ENCODE results near the gene SPEF2. TPM values are rescaled to one million over a fixed set of nuclear protein-coding genes. Genes with fewer than 3 reads are reported as not detected.

Gene SPEF2
- total and polyA plus RNA-seq, 9 of the 15 experiments (the other 6 are each of a cell fraction or from before 2014, with no cell fraction given), result 0.11 to 0.62 (median 0.20) TPM; not detected in 2

DNA sequence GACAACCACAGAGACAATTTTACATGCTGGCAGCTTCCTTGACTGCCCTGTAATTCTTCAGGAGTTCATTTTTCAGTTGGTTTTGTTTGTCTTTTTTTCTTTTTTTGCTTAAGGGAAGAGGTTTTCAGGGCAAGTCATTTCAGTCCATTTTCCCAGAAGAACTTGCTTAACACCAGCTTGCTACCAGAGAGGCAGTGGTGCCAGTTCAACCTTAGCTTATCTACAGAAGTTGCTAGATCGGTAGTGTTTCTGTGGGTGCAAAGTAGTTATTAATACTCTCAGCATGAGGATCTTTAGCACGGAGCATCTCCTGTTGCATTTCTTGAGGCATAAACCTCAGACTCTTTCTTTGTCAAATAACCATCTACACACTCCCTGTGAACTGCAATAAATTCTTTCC lies 1.1 kb downstream of the SPEF2 start:
- WGBS (ENCODE audit: insufficient coverage, low coverage, missing lambda C conversion rate), result 3% methylated on average over 2 of the region's 2 CpGs
- Histone ChIP-seq H2AFZ (ENCODE audit: low read depth, low read length) (no peak overlapping the region), H3K4me1 (replicated peaks in 1 of 2; ENCODE audit: control insufficient read depth in 2 of 2, insufficient read depth in 2 of 2, low read length in 2 of 2) (peaks cover 0 to 4% of the 10 kb centered on the region in 2 experiments; a peak in 1 of 5 replicates), H4K20me1 (replicated peaks; ENCODE audit: control insufficient read depth, insufficient read depth, low read length) (no peaks in the 10 kb centered on the region), H3K9me1 (ENCODE audit: control insufficient read depth, insufficient read depth, low read length) (no peaks in the 10 kb centered on the region), H3K9ac (ENCODE audit: insufficient read depth in 1 of 2, low read depth in 2 of 2, low read length in 2 of 2) (no peak overlapping the region), H3K4me3 (no peak overlapping the region), H3K9me3 (replicated peaks; ENCODE audit: control insufficient read depth, insufficient read depth, low read depth, low read length) (no peaks in the 10 kb centered on the region), H3K79me2 (ENCODE audit: control insufficient read depth, insufficient read depth, low read length) (no peaks in the 10 kb centered on the region), H3K36me3 (ENCODE audit: control insufficient read depth, insufficient read depth, low read length) (no peaks in the 10 kb centered on the region), H3K27me3 (ENCODE audit: control insufficient read depth in 2 of 2, insufficient read depth in 2 of 2, low read length in 2 of 2) (no peaks in the 10 kb centered on the region), H3K4me2 (ENCODE audit: insufficient read depth, low read length) (no peak overlapping the region), H3K27ac (ENCODE audit: extremely low read depth, low read depth, low read length) (no peak overlapping the region)
- DNase-seq (ENCODE audit: extremely low read depth in 1 of 4, low spot score in 3 of 4), result no peak
- ATAC-seq, result no peak
- no peak for FAIRE-seq
- BruUV-seq (replicated peaks), result no TSS peak
- in situ Hi-C loops (cut with MboI) (no loop called here), intact Hi-C loops (cut with micrococcal nuclease) (no loop called here)
- TF ChIP-seq, protein P1, sequence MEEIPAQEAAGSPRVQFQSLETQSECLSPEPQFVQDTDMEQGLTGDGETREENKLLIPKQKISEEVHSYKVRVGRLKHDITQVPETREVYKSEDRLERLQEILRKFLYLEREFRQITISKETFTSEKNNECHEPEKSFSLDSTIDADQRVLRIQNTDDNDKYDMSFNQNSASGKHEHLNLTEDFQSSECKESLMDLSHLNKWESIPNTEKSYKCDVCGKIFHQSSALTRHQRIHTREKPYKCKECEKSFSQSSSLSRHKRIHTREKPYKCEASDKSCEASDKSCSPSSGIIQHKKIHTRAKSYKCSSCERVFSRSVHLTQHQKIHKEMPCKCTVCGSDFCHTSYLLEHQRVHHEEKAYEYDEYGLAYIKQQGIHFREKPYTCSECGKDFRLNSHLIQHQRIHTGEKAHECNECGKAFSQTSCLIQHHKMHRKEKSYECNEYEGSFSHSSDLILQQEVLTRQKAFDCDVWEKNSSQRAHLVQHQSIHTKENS (CRISPR knock-in tag; IDR thresholded peaks at IDR 0.05), result no peak
- TF ChIP-seq EGR1 (conservative IDR thresholded peaks at IDR 0.05) (no peak), DPF2 (IDR thresholded peaks at IDR 0.05) (no peak), CXXC5 (CRISPR knock-in tag; IDR thresholded peaks at IDR 0.05) (no peak), RBM15 (IDR thresholded peaks at IDR 0.05; ENCODE audit: insufficient read depth, low read length) (no peak), CBFA2T3 (IDR thresholded peaks at IDR 0.05) (no peak), COPS2 (conservative IDR thresholded peaks at IDR 0.05) (no peak)
- CTCF ChIA-PET (ENCODE audit: low intra/inter-chr PET ratio), result no interaction called here
- POLR2A ChIA-PET, result no interaction called here
